C4-2B (cell line): Measurements from ENCODE around the gene ACER3.

Source experiments
- H3K27ac ChIP-seq: fragments of 450-650 bp; 2 replicates; pipeline ENCODE4 v1.5.1; 2017
- CTCF ChIP-seq: fragments of 450-650 bp; conservative IDR thresholded peaks from 2 replicates; pipeline ENCODE4 v1.5.1; 2017; ENCODE audit warnings: mild to moderate bottlenecking
- ZFX ChIP-seq: fragments of 450-650 bp; IDR thresholded peaks from 2 replicates; pipeline ENCODE4 v1.6.1; 2017

The ACER3 gene

DNA sequence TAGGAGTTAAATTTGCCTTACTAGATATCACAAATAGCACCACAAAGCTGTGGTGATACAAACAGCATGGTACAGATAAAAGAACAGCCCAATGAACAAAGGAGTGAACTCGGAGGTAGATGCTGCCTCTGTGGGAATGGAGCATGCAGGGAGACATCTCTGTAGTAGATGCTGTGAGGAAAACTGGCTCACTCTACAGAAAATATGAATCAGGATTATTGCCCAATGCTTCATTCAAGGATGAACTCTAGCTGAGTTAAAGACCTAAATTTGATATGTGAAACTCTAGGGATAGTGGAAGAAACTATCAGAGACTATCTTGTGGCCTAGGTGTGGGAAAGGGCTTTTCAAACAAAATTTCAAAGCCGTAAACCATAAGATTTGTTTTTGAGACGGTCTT, 190.8 kb downstream of the ACER3 start:
- TF ChIP-seq ZFX (no peak), CTCF (no peak)
- H3K27ac ChIP-seq: no peak overlapping the region

GRCh38 chr11:77052518-77052917, 191.8 kb downstream of the ACER3 start:
- TF ChIP-seq CTCF: no peak
- no peak for TF ChIP-seq ZFX
- no peak overlapping the region for H3K27ac ChIP-seq

DNA sequence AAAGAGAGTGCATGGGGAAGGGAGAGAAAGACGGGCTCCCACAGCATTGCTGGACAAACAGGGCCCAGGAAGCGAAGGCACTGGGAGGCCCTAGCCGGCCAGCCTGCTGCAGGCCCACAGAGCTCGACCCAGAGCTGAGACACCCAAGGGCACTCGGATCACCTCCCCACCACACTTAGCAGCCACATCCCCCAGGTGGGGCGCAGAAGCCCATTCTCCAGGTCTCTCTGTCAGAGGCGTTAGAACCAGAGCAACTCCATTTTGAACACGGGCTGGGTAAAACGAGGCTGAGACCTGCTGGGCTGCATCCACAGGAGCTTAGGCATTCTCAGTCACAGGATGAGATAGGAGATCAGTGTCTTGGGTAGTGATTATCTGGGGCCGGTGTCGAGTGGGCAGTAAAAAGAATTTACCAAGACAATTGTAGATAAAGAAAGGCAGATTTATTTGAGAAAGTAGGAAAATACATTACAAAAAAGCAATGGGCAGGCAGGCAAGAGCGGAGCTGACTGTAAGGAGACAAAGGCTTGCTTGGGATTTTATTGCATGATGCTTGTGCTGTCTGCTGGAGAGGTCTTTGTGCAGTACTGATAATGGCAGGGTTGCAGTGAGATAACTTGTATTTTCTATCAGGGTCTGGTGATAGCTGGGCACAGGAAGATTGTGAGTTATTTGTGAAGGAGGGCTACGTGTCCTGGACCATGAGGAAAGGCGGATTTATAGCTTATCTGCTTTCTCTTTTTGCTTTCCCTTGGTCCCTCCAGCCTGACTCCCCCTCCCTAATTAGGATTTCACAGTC, 192.7 kb downstream of the ACER3 start:
- TF ChIP-seq CTCF: no peak
- no peak for TF ChIP-seq ZFX
- H3K27ac ChIP-seq: no peak overlapping the region

- TF ChIP-seq CTCF: no peak
- no peak for TF ChIP-seq ZFX
- no peak overlapping the region for H3K27ac ChIP-seq
These were observed 193.4 kb downstream of the ACER3 start for GRCh38 chr11:77054084-77054483.

GRCh38 chr11:77055101-77055561, 194.4 kb downstream of the ACER3 start:
- TF ChIP-seq CTCF: no peak
- TF ChIP-seq ZFX: no peak
- no peak overlapping the region for H3K27ac ChIP-seq

DNA sequence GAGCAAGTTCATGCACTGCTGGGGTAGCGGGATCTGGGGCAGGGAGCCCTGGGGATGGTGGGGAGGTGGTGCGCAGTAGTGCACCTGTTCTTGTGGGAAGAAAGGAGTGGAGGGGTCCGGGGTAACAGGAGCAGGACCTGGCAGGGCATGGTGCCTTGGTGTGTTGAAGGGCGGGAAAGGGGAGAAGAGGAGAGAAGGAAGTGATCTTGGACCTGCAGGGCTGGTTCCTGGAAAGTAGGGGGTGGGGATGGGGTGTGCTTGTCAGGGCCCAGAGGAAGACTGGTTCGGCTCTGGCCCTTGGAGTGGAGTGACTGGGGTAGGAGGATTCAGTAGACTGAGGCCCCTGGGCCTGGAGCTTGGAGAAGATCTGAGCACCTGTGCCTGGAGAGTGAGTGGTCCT, 195.2 kb downstream of the ACER3 start:
- H3K27ac ChIP-seq: no peak overlapping the region
- TF ChIP-seq CTCF: no peak
- no peak for TF ChIP-seq ZFX

- no peak for TF ChIP-seq CTCF
- TF ChIP-seq ZFX: no peak
- no peak overlapping the region for H3K27ac ChIP-seq
These were observed 196.2 kb downstream of the ACER3 start for GRCh38 chr11:77056814-77057402.
